AG09309 (cell line): ENCODE measurements around the gene ZNF20.

Experiments
- DNase-seq: peaks from one replicate; pipeline ENCODE4 v3.0.0-alpha.2; 2010; ENCODE audit warnings: low read depth
- H3K4me3 ChIP-seq: 2 replicates; pipeline ENCODE4 v1.5.1; 2011; ENCODE audit warnings: mild to moderate bottlenecking, low read depth, low read length, moderate library complexity; ENCODE audit not compliant: control insufficient read depth
- TF ChIP-seq, protein P1 (sequence below): IDR thresholded peaks from 2 replicates; pipeline ENCODE4 v1.5.1; 2011; ENCODE audit warnings: mild to moderate bottlenecking, low read depth, low read length, inconsistent platforms; ENCODE audit not compliant: insufficient read depth, control insufficient read depth; ENCODE audit errors: missing control alignments

Gene ZNF20

DNA sequence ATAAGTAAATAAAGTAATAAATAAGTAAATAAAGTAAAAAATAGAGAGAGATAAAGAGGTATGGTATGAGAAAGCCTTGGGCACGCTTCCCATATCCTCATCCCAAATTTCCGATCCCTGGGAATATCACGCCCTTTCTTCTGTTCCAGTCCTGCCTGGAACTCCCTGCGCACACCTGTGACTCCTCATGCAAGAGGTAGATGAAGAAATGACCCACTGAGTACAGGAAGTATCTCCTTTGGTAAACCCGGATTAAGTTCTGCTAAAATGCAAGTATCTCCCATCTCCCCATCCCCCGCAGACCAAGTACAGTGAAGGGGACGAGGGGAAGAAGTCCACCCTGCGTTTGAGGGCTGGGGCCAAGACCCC, 22.3 kb upstream of the ZNF20 start:
- TF ChIP-seq, protein P1, sequence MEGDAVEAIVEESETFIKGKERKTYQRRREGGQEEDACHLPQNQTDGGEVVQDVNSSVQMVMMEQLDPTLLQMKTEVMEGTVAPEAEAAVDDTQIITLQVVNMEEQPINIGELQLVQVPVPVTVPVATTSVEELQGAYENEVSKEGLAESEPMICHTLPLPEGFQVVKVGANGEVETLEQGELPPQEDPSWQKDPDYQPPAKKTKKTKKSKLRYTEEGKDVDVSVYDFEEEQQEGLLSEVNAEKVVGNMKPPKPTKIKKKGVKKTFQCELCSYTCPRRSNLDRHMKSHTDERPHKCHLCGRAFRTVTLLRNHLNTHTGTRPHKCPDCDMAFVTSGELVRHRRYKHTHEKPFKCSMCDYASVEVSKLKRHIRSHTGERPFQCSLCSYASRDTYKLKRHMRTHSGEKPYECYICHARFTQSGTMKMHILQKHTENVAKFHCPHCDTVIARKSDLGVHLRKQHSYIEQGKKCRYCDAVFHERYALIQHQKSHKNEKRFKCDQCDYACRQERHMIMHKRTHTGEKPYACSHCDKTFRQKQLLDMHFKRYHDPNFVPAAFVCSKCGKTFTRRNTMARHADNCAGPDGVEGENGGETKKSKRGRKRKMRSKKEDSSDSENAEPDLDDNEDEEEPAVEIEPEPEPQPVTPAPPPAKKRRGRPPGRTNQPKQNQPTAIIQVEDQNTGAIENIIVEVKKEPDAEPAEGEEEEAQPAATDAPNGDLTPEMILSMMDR = no peak
- H3K4me3 ChIP-seq = peak overlapping the region; percentile 73
- no peak for DNase-seq

DNA sequence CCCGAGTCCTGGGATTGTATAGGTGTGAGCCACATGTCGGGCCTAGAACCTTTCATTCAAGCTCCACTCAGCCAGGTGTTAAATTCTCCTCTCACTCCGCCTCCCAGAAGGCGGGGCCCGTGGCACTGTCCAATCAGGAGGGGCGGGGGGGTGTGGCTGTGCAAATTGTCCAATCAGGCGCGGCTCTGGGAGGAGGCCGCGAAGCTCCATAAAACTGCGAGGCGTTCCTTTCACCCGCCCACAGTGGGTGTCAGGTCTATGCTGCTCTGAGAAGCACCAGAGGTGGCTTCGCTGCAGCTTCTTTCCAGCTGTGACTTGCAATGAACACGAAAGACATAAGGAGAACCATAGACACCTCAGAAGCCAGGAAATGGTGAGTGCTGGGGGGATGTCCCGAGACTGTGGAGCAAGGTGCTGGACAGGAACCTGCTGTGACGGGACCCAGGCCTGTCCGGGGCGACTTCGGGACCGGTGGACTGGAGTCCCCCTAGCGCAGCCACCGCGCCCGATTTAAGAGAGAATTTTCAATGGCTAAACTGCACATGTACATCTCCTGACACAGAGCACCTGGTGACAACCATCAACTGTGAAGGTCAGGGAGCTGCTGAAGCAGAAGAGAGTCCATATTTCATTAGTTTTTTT, 19.7 kb upstream of the ZNF20 start:
- no peak overlapping the region for H3K4me3 ChIP-seq
- TF ChIP-seq, protein P1 = no peak
- DNase-seq = no peak

DNA sequence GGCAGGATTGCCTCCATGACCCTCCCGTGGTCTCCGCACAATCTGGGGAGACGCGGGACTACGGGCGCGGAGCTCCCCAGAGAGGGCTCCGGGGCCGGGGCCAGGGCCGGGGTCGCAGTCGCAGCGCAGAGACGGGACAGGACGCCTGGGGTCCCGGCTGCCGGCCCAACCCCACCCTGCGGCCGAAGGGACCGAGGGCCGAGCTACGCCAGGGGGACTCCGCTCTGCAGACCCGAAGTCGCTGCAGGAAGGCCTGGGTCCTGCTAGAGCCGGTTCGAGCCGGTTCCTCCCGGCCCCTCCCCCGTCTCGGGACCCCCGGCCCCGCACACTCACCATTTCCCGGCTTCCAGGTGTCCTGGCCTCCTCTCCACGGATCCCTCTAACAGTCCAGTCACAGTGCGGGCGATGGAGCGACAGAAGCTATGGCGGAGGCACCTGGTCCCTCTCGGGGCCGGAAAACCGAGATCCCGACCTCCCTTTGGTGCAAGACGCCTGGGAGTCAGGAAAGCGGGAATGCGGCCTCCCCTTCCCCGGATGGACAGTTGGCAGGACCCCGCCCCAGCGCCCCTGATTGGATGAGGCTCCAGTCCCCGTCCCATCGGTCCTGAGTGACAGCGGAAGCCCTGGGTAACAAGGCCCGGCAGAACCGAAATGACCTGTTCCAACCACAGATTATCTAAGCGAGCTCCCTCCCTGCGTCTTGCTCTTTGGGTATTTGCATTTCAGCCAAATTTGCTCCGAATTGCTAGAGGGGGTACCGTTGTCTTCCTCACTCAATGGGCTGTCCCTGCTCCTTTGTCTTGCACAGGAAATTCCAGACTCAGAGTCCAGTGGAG, 16.3 kb upstream of the ZNF20 start, which contains the start of gene ZNF625:
ZNF625 (minus strand) TSS at position 512 of the 836 bp plus-strand sequence; CDS start at position 336, 176 bp downstream.
- TF ChIP-seq, protein P1 = no peak
- DNase-seq = peak; percentile 59
- H3K4me3 ChIP-seq = peak within 1 kb of the TSS; percentile 57

DNA sequence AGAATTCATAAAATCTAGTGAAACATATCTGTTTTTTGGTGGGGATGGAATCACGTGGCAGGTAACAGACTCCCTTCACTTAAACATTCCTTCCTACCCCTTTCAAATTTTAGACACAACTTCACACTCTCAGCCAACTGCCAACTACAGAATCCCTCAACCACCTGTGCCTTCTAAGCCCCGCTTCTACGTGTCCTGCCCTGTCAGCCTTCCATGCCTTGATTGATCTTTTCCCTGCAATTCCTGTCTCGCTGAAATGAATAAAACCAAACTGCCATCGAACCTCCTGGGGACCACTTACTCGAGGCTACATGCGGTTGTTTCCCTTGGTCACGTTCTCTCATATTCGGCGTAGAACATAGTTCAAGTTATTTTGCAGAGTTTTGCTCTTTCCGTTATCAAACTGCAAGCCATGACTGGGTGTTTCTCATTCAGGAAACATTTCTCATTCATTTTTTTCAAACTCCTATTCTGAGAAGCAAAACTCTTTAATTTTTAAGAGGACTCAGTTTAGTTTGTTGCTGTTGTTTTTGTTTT, 15.2 kb upstream of the ZNF20 start:
- TF ChIP-seq, protein P1 = no peak

DNA sequence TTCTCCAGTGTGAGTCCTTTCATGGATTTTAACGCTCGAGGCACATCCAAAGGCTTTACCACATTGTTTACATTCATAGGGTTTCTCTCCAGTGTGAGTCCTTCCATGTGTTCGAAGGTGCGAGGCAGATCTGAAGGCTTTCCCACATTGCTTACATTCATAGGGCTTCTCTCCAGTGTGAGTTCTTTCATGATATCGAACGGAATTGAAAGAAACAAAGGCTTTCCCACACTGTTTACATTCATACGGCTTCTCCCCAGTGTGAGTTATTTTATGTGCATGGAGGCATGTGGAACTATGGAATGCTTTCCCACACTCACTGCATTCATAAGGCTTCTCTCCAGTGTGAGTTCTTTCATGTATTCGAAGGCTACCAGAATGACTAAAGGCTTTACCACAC, 5.2 kb upstream of the ZNF20 start:
- DNase-seq = no peak
- TF ChIP-seq, protein P1 = no peak
- H3K4me3 ChIP-seq = no peak overlapping the region

More for the DNA sequence above, 15.2 kb upstream of the ZNF20 start:
- peak overlapping the region; percentile 57 for H3K4me3 ChIP-seq
- no peak for DNase-seq

DNA sequence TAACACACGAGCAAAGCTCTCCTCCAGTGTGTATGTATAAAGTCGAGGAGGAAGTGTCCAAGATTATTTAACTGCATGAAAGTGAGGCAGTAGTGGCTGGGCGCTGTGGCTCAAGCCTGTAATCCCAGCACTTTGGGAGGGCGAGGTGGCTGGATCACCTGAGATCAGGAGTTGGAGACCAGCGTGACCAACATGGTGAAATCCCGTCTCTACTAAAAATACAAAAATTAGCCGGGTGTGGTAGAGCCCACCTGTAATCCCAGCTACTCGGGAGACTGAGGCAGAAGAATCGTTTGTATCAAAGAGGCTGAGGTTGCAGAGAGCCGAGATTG, 1.2 kb upstream of the ZNF20 start:
- DNase-seq = no peak
- TF ChIP-seq, protein P1 = no peak
- H3K4me3 ChIP-seq = no peak overlapping the region
